Endothelial cell (in vitro differentiated cells): ENCODE results near the gene ZFX. TPM values are rescaled to one million over a fixed set of nuclear protein-coding genes. Genes with fewer than 3 reads are reported as not detected.

Experiments used
- DNase-seq: peaks from one replicate; pipeline ENCODE4 v3.0.0; 2021; ENCODE audit warnings: low spot score
- H3K27ac Mint-ChIP-seq: one replicate; pipeline ENCODE4 v1.8.0; 2021; ENCODE audit warnings: mixed read lengths, inconsistent platforms; ENCODE audit not compliant: unreplicated experiment
- H3K27me3 Mint-ChIP-seq: one replicate; pipeline ENCODE4 v1.8.0; 2021; ENCODE audit warnings: mild to moderate bottlenecking, moderate library complexity, mixed read lengths, inconsistent platforms; ENCODE audit not compliant: unreplicated experiment
- H3K36me3 Mint-ChIP-seq: one replicate; pipeline ENCODE4 v1.8.0; 2021; ENCODE audit warnings: mild to moderate bottlenecking, low read depth, mixed read lengths, inconsistent platforms; ENCODE audit not compliant: unreplicated experiment
- H3K4me1 Mint-ChIP-seq: one replicate; pipeline ENCODE4 v1.8.0; 2021; ENCODE audit warnings: mild to moderate bottlenecking, mixed read lengths, inconsistent platforms; ENCODE audit not compliant: unreplicated experiment
- H3K4me3 Mint-ChIP-seq: one replicate; pipeline ENCODE4 v1.8.0; 2021; ENCODE audit warnings: mild to moderate bottlenecking, mixed read lengths, inconsistent platforms; ENCODE audit not compliant: unreplicated experiment
- H3K9me3 Mint-ChIP-seq: one replicate; pipeline ENCODE4 v1.8.0; 2021; ENCODE audit warnings: mixed read lengths, inconsistent platforms; ENCODE audit not compliant: unreplicated experiment
- total RNA-seq: library from RNA; stranded (reverse); fragmentation: NEBNext Ultra II Directional; extraction: Animal tissue kit (Norgen Biotek cat#: 25700); gene quantifications from one replicate; pipeline ENCODE4 v1.2.1, GENCODE V29; 2021; ENCODE audit not compliant: unreplicated experiment
- TF ChIP-seq, protein P1 (sequence below): fragments of 200-600 bp; sonication (generic); IDR thresholded peaks from one replicate; pipeline ENCODE4 v1.5.0; 2021; ENCODE audit warnings: antibody characterized with exemption; ENCODE audit not compliant: unreplicated experiment

The ZFX gene
- total RNA-seq, 1 donor from 2014 or later, result 40.0 TPM

DNA sequence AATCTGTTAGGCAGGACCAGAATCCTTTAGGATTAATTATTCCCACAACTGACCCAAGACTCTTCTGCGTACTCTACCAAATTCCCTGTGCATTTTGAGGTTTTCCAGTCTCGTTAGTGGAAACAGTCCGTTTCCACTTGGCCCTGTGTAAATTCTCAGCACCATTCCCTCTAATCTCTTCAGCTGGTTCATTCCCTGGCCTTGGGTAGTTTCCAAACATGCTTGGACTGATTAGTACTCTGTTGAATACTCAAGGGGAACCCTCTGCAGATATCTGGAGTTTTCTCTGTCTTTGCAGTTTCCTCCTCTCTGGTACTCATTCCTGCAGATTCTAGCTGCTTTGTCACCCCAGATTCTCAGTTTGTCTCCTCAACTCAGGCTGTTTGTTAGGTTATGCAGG lies 80.4 kb downstream of the ZFX start:
- Mint-ChIP-seq H3K36me3 (no peaks in the 10 kb centered on the region), H3K27me3 (peaks cover 2% of the 10 kb centered on the region), H3K4me1 (no peaks in the 10 kb centered on the region), H3K9me3 (no peaks in the 10 kb centered on the region), H3K27ac (no peak overlapping the region), H3K4me3 (no peak overlapping the region)
- TF ChIP-seq, protein P1, sequence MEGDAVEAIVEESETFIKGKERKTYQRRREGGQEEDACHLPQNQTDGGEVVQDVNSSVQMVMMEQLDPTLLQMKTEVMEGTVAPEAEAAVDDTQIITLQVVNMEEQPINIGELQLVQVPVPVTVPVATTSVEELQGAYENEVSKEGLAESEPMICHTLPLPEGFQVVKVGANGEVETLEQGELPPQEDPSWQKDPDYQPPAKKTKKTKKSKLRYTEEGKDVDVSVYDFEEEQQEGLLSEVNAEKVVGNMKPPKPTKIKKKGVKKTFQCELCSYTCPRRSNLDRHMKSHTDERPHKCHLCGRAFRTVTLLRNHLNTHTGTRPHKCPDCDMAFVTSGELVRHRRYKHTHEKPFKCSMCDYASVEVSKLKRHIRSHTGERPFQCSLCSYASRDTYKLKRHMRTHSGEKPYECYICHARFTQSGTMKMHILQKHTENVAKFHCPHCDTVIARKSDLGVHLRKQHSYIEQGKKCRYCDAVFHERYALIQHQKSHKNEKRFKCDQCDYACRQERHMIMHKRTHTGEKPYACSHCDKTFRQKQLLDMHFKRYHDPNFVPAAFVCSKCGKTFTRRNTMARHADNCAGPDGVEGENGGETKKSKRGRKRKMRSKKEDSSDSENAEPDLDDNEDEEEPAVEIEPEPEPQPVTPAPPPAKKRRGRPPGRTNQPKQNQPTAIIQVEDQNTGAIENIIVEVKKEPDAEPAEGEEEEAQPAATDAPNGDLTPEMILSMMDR, result no peak
- no peak for DNase-seq

DNA sequence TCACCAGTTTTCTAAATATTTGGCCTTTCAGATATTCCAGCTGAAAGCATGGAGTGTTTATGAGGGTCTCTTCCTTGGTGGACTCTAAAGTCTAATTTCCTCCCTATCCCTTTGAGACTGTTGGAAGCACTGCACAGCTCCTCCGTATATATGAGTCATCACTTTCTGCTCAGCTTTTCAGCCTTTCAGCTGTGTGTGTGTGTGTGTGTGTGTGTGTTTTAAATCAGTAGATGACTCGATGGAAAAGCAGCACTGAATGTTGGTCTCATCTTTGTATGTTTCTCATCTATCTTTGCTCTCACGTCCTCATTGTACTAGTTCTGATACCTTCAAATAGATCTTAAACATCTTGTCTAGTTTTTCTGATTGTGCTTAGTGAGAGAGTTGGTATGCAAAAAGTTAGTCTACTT lies 81.6 kb downstream of the ZFX start:
- H3K9me3 Mint-ChIP-seq, result no peaks in the 10 kb centered on the region

DNA sequence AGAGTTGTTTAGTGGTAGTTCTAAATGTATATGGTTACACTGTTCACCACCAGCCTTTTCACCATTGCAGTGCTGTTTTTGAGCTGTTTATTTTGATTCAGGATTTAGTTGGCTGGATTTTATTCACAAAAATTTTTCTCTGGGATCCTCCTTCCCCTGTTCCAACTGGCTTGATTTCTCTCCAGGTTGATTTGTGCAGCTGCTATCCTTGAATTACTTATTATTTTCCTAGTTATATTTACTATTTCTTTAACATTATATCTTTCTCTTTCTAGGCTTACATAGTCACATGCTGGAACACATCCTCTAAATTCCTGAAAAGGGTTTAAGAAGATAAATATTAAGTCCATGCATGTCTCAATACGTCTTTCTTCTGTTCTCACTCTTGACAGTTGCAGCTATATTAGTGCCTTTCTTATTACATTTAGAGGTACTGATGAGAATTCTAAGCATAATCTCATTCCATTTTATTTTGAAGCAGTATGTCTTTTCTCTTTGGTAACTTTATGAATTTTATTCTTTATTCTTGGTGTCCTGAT lies 82.2 kb downstream of the ZFX start:
- Mint-ChIP-seq H3K4me1 (no peaks in the 10 kb centered on the region), H3K9me3 (no peaks in the 10 kb centered on the region), H3K4me3 (no peak overlapping the region), H3K27me3 (peaks cover 2% of the 10 kb centered on the region), H3K36me3 (no peaks in the 10 kb centered on the region), H3K27ac (no peak overlapping the region)
- DNase-seq, result no peak
- TF ChIP-seq, protein P1, result no peak

More for the DNA sequence above, 81.6 kb downstream of the ZFX start:
- DNase-seq, result no peak
- Mint-ChIP-seq H3K4me1 (no peaks in the 10 kb centered on the region), H3K27ac (no peak overlapping the region), H3K36me3 (no peaks in the 10 kb centered on the region), H3K4me3 (no peak overlapping the region), H3K27me3 (peaks cover 2% of the 10 kb centered on the region)
- TF ChIP-seq, protein P1, result no peak

DNA sequence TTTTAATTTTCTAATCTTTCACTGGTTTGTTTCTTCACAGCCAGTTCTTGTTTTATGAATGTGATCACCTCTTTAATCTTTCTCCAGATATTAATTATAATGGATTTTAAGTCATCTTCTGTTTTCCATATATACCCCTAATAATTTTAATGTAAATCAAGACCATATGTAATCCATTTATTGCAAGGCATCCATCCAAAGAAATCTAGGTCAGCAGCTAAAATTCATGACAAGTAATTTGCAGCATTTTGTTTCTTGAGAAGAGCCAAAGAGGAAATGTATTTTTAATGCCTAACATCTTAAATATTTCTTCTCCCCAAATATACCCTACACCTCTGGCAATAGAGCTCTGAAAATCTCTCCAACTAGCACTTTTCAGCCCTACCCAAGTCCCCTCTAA lies 83.3 kb downstream of the ZFX start:
- no peak overlapping the region for H3K27ac Mint-ChIP-seq
- no peak overlapping the region for H3K4me3 Mint-ChIP-seq
- peaks cover 2% of the 10 kb centered on the region for H3K4me1 Mint-ChIP-seq
- H3K27me3 Mint-ChIP-seq, result peaks cover 1% of the 10 kb centered on the region
- no peaks in the 10 kb centered on the region for H3K9me3 Mint-ChIP-seq
- H3K36me3 Mint-ChIP-seq, result no peaks in the 10 kb centered on the region
- TF ChIP-seq, protein P1, result no peak
- no peak for DNase-seq

DNA sequence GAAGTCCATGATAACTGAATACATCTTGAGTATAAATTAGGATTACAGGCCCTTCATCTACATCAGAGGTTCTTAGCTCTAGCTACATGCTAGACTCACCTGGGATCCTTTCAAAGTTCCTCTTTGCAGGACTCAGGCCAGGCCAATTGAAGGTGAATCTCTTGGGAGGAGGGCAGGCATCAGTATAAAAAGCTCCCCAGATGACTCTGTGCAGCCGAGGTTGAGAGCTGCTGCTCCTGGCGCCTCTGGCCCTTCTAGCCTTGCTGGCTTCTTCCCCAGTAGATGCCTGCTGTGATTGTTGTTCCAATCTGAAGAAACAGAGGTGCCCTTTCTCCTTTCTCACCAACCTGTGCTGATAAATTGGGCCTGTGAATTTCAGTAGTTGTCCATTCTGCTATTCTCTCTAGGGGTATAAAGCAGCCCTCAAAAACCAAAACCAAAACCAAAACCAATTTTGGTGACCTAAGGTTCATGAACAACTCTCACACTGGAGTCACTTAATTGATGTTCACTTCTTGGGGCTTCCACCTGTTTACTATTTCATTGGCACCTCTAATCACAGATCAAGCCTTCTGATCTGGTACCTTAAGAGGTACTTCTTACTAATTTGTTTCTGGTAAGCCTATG lies 85.7 kb downstream of the ZFX start:
- peaks cover 4% of the 10 kb centered on the region for H3K27me3 Mint-ChIP-seq
- no peak overlapping the region for H3K4me3 Mint-ChIP-seq
- peaks cover 5% of the 10 kb centered on the region for H3K4me1 Mint-ChIP-seq
- no peak for DNase-seq
- no peak overlapping the region for H3K27ac Mint-ChIP-seq
- H3K9me3 Mint-ChIP-seq, result no peaks in the 10 kb centered on the region
- TF ChIP-seq, protein P1, result no peak
- no peaks in the 10 kb centered on the region for H3K36me3 Mint-ChIP-seq
